Inflammatory macrophage (primary cell): Measurements from ENCODE around the gene ANTKMT.
A peak's percentile ranks its signal among the peaks of the same experiment; 100 is the strongest.
"Not testable (repeated sequence)": the region's sequence is repeated elsewhere in the genome, so short reads cannot be mapped to it uniquely, and the experiment has no call there.

Source experiments
- DNase-seq, 2 donors: peaks; one replicate each; pipeline ENCODE4 v3.0.0-alpha.2; 2020 to 2022

ANTKMT gene

GRCh38 chr16:743794-744500 lies 23.0 kb downstream of the ANTKMT start:
- DNase-seq, result no peak

DNA sequence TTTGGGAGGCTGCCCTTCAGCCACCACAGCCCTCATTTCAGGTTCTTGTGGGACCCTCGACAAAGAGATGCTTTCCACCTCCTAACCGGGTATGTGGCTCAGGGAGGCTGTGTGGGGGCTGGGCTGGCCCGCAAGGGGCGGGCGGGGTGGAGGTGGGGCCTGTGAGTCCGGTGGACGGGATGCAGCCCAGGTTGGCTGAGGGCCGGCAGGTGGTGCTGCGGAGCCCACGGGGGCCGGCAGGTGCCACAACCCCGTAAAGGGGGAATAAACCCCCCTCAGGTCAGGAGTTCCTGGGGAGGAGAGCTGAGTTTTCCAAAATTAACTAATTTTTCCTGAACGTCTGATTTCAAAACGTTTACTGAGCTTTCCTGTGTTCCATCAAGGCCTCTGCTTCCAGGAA lies 24.8 kb downstream of the ANTKMT start:
- no peak for DNase-seq

- no peak for DNase-seq
These were observed 25.7 kb downstream of the ANTKMT start for GRCh38 chr16:746637-747036.

DNA sequence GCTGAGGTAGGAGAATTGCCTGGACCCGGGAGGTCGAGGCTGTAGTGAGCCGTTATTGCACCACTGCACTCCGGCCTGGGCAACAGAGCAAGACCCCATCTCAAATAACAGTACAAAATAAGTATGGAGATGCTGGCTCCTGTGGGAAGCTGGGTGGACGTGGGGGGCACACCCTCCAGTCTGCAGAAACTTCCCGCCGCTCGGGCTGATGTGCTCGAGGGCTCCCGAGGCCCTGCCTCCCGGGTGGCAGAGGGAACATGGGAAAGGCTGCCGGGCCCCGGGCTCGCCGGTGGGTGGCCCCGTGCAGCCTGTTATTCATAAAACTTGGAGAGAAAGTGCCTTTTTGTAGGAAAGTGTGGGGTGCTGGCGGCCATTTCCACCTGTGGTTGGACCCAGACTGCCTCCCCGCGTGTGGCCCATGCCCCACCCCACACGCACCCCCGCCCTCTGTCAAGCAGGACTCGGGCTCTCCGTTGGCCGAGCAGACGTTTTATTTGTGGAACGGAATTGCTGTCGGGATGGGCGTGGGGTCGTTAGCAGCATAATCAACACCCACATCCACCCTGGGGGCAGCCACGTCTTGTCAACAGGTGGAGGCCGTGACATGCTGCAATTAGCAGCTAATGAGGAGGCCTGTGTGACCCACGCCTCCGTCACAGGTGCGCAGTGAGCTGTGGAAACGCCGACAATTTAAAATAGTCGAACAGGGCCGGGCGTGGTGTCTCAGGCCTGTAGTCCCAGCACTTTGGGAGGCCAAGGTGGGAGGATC lies 27.2 kb downstream of the ANTKMT start:
- no peak for DNase-seq

GRCh38 chr16:749010-749409 lies 28.1 kb downstream of the ANTKMT start:
- DNase-seq, result no peak

GRCh38 chr16:750485-750884 lies 29.5 kb downstream of the ANTKMT start:
- no peak for DNase-seq

DNA sequence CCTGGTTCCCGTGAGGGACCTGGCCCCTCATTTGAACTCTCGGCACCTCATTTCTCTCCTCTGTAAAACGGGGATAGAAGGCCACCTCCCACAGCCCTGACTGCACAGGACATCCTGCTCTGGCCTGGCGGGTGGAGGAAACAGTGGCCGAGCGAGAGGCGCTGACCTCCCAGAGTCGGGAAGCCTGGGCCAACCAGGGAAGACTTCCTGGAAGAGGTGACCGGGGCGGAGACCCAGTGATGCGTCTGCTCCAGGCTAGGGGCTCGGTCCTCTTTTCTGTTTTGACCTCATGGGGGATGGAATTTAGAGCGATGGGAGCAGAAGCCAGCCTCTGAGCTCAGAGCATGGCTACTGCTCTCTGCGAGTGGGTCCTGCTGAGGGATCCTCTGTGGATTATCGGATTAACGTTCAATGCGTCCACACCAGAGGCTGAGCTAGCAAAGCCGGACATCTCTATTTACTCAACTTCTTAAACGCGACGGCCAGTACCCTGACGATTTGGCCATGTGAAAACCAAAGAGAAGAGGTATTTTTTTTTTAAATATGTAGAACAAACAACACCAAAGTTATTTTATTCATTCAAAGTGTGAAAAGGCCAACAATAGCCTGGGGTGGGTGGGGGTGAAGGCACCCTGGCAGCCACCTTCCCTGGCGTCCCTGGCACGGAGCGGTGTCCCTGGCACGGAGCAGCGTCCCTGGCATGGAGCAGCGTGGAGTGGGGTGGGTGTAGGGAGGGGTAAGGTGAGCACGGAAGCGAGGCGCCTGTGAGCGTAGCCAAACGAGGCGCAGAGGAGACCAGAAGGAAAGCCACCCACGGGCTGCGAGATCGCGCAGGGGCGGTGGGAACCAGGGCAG lies 30.4 kb downstream of the ANTKMT start:
- DNase-seq, result no peak

- no peak for DNase-seq
These were observed 31.0 kb downstream of the ANTKMT start for GRCh38 chr16:752007-752312.

DNA sequence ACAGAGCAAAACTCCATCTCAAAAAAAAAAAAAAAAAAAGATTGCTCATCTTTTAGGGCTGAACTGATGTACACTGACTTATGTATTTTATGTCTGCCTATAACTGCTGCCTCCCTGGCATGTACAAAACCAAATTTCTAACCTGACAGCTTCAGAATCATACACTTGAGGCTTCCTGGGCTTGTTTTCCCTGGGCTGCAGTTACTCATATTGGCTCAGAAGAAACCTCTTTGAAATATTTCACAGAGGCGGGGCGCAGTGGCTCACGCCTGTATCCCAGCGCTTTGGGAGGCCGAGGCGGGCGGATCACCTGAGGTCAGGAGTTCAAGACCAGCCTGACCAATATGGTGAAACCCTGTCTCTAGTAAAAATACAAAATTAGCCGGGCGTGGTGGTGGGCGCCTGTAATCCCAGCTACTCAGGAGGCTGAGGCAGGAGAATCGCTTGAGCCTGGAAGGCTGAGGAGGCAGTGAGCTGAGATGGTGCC lies 33.2 kb downstream of the ANTKMT start:
- not testable (repeated sequence) for DNase-seq

DNA sequence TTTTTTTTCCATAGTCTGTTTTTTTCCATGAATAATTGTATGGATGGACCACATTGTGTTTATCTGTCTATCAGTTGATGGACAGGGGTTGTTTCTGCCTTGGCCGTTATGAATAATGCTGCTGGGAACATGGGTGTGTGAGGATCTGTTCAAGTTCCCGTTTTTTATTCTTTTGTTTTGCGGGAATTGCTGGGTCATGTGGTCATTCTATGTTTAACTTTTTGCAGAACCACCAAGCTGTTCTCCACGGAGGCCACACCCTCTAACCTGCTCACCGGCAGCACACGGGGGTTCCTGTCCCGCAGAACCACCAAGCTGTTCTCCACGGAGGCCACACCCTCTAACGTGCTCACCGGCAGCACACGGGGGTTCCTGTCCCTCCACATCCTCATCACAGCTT lies 33.7 kb downstream of the ANTKMT start:
- DNase-seq, result peak; percentile 64 to 66

DNA sequence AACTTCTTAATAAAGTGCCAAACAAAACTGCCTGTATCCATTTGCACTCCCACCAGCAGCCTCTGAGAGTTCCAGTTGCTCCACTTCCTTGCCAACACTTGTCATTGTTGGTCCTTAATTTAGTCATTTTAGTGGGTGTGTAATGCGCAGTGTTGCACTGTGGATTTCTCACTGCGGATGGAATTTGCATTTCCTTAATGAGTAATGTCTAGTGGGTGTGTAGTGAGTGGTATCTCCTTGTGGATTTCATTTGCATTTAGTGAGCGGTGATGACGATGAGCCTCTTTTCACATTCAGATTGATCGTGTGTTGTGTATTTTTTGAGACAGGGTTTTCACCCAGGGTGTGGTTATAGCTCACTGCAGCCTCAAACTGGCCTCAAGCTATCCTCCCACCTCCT lies 35.5 kb downstream of the ANTKMT start:
- DNase-seq, result peak; percentile 12 to 43

DNA sequence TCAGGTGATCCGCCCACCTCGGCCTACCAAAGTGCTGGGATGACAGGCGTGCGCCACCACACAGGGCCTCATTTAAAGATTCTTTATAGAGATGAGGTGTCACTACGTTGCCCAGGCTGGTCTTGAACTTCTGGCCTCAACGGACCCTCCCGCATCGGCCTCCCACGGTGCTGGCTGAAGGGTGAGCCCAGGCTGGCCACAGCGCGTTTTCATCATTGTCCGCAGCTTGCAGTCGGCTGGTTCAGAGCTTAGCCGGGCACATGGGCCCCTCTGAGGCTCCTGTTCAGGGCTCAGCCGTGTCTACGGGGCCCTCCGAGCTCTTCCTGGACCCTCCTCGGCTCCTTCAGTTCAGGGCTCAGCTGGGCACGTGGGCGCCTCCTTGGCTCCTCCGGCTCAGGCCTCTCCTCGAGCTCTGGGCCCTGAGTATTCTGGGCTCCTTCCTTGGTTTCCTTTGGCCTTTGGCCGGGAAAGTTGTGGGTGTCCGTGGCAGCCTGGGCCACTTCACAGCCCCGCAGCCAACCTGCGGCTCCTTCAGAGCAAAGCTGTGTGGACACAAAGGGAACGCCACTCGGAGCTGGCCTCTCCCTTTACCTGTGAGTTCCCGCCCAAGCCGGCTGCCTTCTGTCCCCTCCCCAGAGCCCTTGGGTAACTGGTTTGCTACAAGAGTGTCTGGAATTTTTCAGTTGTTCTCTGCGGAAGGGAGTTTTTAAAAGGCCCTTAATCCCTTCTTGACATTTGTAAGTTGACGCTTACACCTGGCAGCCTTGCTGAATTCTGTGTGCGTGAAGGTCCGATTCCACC lies 38.4 kb downstream of the ANTKMT start:
- no peak for DNase-seq

DNA sequence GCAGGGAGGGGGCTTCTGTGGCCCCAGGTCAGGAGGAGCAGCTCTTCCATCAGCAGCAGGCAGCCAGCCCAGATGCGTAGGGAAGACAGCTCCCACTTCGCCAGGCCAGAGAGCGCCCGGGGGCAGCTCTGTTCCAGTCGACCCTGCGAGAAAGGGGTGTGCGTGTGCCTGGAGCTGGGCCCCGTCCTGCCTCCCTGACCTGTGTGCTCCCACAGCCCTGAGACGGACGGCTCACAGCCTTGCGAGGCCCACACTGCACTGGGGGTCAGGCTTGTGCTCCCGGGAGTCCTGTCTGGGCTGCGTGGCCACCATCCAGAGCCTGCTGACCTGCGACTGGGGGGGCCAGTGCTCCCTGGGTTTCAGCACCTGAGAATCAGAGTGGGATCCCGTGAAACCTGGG lies 39.1 kb downstream of the ANTKMT start:
- no peak for DNase-seq

GRCh38 chr16:760545-761343 lies 39.8 kb downstream of the ANTKMT start, which contains the start of gene MSLN:
Gene MSLN (plus strand): TSS chr16:760734. CDS start chr16:762681, 1,947 bp downstream.
- no peak for DNase-seq

DNA sequence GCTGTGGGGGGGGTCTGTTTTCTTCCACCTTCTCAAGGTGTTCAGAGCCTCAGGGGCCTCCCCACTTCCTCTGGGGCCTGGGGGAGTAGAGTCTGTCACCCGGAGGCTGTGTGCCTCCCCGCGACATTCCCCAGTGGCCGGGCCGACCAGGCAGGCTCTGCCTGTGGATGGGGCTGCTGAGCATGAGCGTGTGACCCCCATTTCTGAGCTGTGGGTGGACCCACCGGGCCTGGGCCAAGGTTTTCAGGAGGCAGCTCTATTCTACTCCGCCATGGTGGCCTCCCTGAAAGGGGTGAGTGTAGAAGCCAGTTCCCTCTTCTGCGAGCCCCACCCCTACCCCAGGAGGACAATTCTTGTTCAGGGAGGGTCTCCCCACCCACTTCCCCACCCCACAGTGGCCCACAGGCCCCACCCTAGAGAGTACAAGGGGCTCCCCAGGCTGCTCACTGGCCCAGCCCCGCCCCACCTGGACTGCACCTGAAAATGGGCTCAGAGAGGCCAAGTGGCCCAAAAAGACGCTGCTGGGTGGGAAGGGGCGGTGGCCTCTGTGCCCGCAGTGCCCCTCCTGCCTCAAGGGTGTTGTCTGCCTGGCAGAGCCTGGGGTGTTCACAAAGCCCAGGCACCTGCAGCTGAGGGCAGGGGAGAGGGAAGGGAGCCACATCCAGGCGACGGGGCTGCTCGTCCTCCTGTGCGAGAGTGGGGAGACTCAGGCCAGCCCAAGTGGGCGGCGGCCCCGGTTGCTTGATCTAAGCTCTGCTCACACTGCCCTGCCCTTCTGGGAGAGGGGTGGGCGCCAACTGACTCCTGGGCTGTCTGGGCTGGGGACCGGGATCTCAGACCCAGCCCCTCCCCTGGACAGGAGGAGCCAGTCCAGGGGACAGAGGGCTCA lies 40.9 kb downstream of the ANTKMT start:
- DNase-seq, result no peak

GRCh38 chr16:762595-763268 lies 41.8 kb downstream of the ANTKMT start:
- no peak for DNase-seq

DNA sequence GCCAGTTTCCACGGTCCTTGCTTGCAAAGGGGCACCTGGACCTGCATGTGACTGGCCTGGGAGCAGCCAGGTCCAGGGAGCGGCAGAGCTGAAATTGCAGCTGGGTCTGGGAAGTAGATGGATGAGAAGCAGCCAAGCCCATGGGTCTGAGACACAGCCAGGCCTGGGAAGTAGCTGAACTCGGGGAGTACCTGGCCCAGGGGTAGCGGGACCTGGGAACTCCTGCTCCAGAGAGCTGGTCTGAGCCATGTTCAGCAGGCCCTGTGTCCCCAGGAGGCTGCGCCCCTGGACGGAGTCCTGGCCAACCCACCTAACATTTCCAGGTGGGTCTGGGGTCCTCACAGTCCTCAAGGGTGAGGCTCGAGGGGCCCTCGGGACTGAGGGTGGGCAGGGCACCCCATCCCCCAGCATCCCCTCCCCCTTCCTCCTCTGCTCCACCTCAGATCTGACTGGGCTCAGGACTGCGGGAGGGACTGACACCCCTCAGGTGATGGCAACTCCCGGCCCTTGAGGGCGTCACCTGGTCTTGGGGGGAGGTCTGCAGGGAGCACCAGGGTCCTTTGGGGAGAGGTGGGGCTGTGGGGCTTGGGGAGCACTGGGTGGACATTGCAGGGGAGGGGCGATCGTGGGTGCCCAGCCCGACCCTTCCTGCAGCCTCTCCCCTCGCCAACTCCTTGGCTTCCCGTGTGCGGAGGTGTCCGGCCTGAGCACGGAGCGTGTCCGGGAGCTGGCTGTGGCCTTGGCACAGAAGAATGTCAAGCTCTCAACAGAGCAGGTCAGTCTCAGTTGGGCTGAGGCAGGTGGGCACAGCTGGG lies 42.6 kb downstream of the ANTKMT start:
- DNase-seq, result no peak

- no peak for DNase-seq
These were observed 43.3 kb downstream of the ANTKMT start for GRCh38 chr16:764184-764750.
